Non-pigmented ciliary epithelial cell (primary cell): ENCODE measurements around the gene ZNF684.
"Not testable (repeated sequence)": the region's sequence is repeated elsewhere in the genome, so short reads cannot be mapped to it uniquely, and the experiment has no call there.

ENCODE experiments used
- DNase-seq: peaks from one replicate; pipeline ENCODE4 v3.0.0-alpha.2; 2010; ENCODE audit warnings: low read depth

Gene ZNF684

DNA sequence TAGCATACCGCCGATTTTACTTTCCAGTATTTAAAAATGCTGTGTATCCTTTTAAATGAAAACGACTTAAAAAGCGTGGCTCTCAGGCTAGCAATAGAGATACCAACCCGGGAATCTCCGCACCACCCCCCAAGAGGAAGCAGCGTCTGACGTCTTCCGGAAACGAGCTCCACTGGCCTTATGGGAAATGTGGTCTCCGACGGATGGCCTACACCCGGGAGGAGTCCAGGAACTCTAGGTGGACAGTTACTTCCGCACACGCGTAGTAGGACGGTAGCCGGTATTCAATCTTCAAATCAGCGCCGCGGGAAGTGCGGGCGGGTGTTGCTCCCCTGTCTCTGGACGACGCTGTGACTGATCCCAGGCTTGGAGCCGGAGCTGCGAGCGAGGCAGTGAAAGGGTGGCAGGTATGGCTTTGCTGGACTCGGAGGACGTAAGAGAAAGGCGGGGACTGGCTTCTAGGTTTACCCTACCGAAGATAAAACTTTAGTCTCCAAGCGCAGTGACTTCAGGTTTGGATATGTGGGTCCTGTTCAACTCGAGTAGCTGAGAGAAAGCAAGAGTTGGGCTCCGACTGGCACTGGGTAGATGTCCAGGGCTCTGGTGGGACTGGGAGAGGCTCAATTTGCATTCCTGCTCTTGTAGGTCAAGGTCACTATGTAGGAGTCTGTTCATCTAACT is at the start of gene ZNF684:
Gene ZNF684, plus strand, starts transcription at position 257 of the 681 bp plus-strand sequence. CDS start 1,530 bp downstream, outside the sequence.
- DNase-seq = peak; percentile 85

DNA sequence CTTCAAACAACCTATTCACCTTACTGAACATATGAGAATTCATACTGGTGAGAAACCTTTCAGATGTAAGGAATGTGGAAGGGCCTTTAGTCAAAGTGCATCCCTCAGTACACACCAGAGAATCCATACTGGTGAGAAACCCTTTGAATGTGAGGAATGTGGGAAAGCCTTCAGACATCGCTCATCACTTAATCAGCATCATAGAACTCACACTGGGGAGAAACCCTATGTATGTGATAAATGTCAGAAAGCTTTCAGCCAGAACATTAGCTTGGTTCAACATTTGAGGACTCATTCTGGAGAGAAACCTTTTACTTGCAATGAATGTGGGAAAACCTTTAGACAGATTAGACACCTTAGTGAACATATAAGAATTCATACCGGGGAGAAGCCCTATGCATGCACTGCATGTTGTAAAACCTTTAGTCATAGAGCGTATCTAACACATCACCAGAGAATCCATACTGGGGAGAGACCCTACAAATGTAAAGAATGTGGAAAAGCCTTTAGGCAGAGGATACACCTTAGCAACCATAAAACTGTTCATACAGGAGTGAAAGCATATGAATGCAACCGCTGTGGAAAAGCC is 36.0 kb upstream of the ZNF684 start:
- DNase-seq = no peak

DNA sequence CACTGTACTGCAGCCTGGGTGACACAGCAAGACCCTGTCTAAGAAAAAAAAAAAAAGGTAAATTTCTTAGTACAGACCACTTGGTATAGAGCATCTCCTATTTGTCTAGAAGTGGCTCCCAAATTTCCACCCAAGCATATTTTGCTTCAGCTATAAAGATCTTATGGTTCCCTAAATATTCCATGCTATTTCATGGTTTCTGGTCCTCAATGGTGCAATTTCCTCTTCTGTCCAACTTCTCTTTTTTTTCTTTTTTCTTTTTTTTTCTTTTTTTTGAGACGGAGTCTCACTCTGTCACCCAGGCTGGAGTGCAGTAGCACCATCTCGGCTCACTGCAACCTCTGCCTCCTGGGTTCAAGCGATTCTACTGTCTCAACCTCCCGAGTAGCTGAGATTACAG is 28.8 kb upstream of the ZNF684 start:
- not testable (repeated sequence) for DNase-seq

DNA sequence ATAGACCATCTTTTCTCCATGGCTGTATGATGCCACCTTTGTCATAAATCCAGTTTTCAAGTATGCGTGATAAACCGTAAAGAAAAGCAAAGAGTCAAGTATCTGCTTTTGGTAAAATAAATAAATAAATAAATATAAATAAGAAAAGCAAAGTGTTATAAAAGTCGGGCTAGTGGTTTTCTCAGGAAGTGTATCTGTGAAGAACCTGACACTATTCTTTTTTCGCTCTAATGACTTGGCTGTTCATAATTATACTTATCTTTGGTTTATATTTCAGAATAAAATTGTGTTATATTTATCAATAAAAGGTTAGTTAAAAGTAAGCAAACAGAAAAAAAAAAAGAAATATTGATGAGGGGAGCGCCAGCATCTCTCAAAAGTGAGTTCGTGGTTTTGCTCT is 23.5 kb upstream of the ZNF684 start:
- DNase-seq = no peak

DNA sequence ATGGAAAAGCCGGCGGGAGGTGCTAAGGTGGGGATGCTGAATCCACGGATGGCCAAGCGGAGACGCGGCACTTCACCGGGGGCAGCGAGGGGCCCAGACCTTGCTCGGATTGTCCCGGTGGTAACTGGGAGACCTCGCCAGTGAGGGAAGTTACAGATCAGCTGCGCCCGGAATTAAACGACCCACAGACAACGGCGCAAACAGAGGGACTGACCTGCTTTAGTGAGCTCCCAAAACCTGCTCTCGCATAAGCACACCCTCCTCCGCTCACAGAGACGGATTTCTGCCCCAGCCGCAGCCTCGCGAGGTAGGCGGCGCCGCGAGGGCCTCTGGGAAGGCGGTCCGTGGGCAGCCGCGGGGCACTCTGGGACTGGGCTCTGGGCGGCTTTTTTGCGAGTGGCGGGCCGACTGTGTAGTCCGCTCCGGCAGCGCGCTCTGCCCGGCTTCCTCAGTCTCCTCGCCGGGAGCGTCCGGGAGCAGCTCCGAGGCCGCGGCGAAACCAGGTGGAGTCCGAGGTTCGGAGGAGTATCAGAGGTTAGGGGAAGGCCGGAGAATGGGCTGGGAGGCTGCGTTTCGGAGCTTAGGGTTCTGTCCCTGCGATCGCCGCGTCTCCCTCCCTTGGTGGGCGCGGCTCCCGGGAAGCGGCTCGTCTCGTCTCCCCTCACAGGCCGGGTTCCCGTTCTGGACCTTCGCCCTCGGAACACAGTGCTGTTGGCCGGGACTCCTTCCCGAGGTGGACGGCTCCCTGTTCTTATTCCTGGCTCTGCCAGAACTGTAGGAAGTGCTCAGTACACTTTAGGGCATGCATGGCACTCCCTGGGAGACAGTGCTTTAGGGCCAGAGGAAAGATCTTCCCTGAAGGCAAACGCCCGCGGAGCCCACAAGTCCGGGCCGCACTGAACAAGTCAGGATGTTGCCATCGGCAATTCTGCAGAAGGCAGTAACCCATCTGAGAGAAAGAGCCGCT is 22.8 kb upstream of the ZNF684 start, which contains the start of gene EXO5:
Gene EXO5, plus strand, starts transcription at position 393 of the 967 bp plus-strand sequence. CDS start 5,778 bp downstream, outside the sequence.
- no peak for DNase-seq

DNA sequence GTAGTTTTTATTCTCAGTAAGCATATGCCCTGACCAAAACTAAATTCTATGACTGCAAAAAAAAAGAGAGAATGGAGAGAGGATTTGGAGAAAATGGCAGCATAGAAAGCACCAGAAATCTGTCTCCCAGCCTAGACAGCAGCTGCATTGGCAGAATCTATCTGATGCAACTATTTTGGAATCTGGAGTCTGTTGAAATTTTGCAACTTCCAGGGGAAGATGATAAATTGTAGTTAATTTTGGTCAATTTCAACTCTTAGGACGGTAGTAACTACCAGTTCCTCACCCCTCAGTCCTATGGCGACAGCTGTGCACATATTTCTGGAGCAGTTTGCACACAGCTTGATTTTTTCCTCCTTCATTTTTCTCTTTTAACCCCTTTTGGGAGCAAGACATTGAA is 11.9 kb upstream of the ZNF684 start:
- no peak for DNase-seq

DNA sequence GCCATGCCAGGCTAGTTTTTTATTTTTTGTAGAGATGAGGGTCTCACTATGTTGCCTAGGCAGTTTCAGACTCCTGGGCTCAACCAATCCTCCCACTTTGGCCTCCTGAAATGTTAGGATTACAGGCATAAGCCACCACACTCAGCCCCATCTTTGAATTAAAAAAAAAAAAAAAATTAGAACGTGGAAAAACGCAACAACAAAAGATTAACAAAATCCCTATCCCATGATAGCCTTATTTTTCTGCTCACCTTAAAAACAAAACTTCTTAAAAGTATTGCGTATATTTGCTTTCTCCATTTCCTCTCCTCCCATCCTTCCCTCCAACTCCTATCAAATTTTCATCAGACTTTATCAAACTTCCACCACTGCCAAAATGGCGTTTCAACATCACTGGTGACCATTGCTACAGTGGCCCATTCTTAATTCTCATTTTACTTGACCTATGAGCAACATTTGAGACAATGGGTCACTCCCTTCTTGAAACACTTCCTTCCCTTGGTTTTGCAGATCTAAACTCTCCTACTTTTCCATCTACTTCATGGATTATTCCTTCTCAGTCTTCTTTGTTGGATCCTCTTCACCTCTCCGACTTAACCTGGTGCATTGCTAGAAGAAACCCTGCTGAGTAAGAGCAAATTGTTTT is 579 bp upstream of the ZNF684 start:
- no peak for DNase-seq

DNA sequence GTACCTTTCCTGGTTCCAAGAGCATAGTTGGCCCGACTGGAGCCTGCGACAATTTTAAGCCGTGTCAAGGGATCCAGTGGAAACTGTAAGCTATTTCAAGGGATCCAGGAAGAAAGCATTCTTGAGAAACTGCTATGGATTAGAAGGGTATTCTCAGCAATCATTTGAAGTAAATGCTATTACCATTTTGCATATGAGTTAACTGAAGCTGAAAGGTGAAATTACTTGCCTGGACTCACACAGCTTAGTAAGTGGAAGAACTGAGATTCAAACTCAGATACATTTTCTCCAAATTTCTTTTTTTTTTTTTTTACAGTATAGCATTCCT is 589 bp downstream of the ZNF684 start:
- no peak for DNase-seq

DNA sequence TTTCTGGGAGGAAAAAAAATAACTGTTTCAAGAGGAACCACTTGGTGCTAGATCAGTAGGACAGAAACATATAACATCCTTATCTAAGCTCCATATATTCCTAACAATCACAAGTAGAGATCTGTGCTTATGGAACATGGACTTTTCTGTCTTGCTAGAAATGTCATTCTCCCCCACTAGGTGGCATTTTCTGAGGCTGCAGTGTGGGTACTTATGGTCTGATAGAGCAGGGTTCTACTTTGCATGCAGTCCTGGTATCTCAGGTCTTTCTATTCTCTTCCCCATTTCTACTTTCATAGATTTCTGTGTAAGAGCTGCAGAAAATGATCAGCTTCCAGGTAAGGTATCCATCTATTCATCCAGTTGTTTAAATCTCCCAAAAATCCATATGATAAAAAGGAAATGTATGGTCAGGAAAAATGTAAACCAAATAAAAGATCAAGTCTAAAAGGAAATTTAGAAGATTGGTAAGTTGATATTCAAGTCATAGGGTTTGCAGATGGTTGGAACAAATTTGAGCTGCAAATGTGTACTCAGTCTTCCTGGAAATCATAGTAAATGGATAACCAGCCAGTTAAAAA is 1.5 kb downstream of the ZNF684 start:
- no peak for DNase-seq

DNA sequence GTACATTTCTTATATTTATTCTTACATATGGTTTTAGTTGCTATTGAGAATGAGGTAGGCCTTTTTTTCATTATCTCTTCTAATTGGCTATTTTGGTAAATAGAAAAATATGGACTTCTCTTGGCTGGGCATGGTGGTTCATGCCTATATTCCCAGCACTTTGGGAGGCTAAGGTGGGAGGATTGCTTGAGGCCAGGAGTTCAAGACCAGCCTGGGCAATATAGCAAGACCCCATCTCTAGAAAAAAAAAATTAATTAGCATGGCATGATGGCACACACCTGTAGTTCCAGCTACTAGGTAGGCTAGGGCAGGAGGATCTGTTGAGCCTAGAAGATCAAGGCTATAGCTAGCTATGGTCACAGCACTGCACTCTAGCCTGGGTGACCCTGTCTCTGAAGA is 3.2 kb downstream of the ZNF684 start:
- DNase-seq = no peak

DNA sequence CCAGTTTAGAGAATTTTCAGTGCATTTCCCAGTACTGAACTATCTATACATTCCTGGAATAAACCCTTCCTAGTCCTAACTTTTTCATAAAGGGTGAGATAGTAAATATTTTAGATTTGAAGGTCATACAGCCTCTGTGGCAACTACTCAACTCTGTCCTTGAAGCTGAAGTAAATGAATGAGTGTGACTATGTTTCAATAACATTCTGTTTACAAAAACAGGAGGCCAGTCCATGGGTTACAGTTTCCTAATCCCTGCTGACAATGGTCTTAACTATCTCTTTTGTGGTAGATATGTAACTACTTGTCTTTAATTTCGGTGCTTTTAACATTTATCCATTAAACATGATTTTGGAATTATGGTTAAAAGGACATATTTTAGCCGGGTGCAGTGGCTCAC is 4.3 kb downstream of the ZNF684 start:
- DNase-seq = no peak

DNA sequence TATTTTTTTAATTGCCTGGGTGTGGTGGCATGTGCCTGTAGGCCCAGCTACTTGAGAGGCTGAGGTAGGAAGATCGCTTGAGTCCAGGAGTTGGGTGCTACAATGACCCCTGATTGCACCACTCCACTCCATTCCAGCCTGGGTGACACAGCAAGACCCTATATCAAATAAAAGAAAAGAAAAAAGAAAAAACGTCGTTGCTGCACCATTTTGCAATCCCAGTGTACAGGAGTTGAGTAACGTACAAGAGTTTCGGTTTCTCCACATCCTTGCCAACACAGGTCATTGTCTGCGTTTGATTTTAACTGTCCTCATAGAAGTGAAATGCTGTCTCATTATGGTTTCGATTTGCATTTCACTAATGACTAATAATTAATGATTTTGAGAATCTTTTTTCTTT is 7.9 kb downstream of the ZNF684 start:
- no peak for DNase-seq

DNA sequence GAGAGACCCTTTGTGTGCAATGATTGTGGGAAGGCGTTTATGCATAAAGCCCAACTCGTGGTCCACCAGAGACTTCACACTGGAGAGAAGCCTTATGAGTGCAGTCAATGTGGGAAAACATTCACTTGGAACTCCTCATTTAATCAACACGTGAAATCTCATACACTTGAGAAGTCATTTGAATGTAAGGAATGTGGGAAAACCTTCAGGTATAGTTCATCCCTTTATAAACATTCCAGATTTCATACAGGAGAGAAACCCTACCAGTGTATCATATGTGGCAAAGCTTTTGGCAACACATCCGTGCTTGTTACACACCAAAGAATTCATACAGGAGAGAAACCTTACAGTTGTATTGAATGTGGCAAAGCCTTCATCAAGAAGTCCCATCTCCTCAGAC is 15.5 kb downstream of the ZNF684 start:
- no peak for DNase-seq

DNA sequence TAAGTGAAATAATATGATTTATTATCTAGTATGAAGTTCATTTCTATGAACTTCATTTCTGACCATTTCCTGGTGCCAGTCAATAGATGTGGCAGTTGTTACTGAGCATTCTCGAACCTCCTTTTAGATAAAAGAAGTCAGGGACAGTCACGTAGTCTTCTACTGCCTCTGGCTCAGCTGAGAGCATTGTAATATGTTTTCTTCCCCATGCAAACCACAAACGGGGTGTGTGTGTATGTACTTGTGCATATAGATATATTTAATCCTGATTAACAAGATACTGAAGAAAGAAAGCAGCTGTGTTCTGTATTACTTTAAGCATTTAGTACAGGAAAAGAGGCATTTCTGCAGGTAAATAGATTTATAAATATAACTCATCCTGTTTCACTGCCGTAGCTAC is 21.6 kb downstream of the ZNF684 start:
- no peak for DNase-seq

DNA sequence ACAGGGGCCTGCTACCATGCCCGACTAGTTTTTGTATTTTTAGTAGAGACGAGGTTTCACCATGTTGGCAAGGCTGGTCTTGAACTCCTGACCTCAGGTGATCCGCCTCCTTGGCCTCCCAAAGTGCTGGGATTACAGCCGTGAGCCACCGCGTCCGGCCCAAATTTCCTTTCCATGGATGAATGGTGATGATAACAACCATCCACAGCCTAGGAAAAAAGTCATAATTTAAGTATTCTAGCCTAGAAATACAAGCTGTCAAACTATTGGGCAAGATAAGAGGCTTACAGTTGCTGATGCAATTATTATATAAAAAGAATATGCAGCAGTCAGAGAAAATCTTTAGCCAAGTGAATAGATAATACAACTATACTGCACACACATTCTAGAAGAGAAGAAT is 23.4 kb downstream of the ZNF684 start:
- DNase-seq = not testable (repeated sequence)

DNA sequence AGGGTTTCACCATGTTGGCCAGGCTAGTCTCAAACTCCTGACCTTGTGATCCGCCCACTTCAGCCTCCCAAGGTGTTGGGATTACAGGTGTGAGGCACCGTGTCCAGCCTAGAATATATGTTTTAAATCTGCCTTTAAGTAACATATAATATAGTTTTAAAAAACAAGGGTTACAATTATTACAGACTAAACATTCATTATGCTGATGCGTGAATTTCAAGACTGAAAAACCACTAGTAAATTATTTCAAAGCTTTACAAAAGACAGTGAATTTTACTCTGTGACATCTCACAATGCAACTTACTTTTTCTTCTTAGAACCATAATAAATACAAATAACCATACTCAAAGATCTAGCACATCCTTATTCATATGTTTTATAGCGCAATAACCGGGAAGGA is 24.7 kb downstream of the ZNF684 start:
- DNase-seq = no peak

DNA sequence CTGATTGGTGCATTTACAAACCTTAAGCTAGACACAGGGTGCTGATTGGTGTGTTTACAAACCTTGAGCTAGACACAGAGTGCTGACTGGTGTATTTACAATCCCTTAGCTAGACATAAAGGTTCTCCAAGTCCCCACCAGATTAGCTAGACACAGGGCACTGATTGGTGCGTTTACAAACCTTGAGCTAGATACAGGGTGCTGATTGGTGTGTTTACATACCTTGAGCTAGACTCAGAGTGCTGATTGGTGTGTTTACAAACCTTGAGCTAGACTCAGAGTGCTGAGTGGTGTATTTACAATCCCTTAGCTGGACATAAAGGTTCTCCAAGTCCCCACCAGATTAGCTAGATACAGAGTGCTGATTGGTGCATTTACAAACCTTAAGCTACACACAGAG is 26.8 kb downstream of the ZNF684 start:
- DNase-seq = not testable (repeated sequence)

DNA sequence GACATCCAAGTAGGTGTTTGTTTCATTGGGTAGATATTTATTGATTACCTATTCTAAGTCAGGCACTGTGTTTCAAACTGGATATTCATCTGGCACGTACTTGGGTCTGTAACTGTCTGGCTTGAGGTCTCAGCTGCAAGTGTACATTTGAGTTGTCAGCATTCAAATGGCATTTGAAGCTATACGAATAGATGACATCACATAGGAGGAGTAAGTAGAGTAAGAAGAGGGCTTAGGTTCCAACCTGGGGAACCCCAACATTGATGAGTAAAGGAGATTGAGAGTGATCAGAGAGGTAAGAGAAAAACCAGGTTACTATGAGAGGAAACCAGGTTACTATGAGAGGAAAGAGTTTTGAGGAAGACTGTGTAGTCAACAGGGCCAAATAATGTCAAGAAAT is 30.7 kb downstream of the ZNF684 start:
- DNase-seq = no peak

DNA sequence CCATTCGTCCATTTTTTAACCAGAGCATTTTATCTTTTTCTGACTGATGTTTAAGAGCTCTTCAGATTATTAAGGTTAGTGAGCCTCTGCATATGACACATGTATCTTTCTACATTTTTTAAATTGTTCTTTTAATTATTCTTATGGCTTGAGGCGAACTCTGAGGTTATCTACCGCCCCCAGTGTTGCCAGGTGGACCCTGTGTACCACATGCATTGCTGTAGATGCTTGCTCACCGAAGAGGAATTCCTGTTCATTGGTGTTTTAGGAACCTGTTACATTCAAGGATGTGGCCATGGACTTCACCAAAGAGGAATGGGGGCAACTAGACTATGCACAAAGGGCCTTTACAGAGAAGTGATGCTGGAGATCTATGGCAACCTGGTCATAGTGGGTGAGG is 31.8 kb downstream of the ZNF684 start:
- DNase-seq = no peak

DNA sequence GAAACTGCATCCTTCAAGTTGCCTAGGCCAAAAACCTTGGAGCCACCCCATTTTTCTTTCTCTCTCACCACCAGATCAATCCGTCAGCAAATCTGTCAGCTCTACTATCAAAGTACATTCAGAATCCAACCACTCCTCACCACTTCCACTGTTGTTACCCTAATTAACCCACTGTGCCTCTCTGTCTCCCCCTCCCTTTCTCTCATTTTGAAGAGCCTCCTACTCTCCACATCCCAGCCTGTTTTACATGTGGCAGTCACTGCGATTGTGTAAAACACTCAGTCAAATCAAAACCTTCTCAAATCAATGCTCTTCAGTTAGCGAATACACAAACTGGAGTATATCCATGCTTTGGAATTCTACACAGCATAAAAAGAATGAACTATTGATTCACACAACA is 33.1 kb downstream of the ZNF684 start:
- no peak for DNase-seq

DNA sequence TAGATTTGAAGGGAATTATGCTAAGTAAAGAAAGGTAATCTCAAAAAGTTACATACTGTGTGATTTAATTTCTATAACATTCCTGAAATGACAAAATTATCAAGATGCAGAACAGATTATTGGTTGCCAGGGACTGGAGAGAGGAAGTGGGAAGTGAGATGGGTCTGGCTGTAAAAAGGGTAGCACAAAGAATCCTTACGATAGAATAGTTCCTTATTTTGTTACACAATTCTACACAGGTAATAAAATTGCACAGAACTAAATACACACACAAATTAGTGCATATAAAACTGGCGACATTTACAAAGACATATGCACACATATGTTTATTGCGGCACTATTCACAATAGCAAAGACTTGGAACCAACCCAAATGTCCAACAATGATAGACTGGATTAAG is 33.5 kb downstream of the ZNF684 start:
- DNase-seq = no peak

DNA sequence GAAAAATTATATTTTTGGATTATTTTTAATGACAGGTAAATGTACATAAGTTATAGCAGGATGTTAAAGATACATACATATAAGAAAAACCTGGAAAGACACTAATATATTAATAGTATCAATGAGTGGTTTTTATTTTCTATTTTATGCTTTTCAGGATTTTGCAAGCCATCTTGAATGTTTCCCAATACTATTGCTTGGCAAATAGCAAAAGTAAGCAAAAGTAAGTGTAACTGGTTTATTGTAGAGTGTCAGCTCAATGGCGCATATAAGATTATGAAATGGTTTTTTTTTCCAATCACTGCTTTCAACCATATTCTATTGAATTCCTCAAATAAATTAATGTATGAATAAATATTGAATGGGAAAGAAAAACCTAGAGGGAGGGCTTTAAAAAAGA is 36.4 kb downstream of the ZNF684 start:
- no peak for DNase-seq
